Ecto neural progenitor cell (in vitro differentiated cells): ENCODE results near the gene ATP11C.
A peak's percentile ranks its signal among the peaks of the same experiment; 100 is the strongest.
"Not testable (repeated sequence)": the region's sequence is repeated elsewhere in the genome, so short reads cannot be mapped to it uniquely, and the experiment has no call there.

Experiments used
- DNase-seq: peaks from one replicate; pipeline ENCODE4 v3.0.0-alpha.2; 2018; ENCODE audit warnings: low spot score

ATP11C gene

DNA sequence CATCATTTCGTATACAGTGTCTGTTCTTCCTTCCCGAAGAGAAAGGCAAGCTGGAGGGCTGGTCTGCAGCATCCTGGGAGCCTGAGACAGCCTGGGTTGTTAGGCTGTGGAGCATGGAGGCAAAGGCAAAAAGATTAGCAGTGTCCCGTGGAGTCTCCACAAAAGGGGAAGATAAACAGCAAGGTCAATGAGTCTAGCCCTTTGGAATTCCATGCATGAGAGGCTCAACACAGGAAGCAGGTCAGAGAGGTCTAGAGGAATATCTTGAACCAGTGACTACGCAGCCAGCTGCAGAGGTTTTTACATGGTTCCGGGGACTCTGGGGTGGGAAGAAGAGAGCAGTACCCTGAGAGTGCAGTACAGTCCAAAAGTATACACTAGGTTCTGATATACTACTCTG is 212.7 kb downstream of the ATP11C start:
- peak; percentile 50 for DNase-seq

GRCh38 chrX:139708067-139708466 is 224.8 kb downstream of the ATP11C start, which contains the start of gene MCF2:
Gene MCF2 (minus strand): TSS chrX:139708167. CDS start chrX:139651744, 56,423 bp downstream.
- no peak for DNase-seq

GRCh38 chrX:139702658-139703057 is 230.2 kb downstream of the ATP11C start:
- no peak for DNase-seq

GRCh38 chrX:139692908-139693307 is 239.9 kb downstream of the ATP11C start:
- no peak for DNase-seq

GRCh38 chrX:139692506-139692849 is 240.4 kb downstream of the ATP11C start:
- DNase-seq, result no peak

- peak; percentile 54 for DNase-seq
Observed at GRCh38 chrX:139691843-139692505, 240.9 kb downstream of the ATP11C start.

DNA sequence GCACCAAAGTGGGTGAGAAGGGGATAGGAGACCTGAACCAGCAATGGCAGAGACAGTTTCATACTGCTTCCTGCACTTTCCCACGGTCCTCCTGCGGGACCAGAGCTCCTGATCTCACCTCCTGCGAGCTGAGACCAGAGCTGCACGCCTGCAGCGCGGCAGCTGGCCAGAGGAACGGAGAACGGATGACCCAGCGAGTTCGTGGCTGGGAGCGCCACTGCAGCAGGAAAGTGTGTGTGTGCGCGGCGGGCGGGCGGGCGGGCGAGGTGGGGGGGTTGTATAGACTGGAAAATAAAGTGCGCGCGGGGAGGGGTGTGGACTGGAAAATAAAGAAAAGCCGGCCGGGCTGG is 241.4 kb downstream of the ATP11C start:
- no peak for DNase-seq

GRCh38 chrX:139685175-139685574 is 247.7 kb downstream of the ATP11C start:
- not testable (repeated sequence) for DNase-seq

DNA sequence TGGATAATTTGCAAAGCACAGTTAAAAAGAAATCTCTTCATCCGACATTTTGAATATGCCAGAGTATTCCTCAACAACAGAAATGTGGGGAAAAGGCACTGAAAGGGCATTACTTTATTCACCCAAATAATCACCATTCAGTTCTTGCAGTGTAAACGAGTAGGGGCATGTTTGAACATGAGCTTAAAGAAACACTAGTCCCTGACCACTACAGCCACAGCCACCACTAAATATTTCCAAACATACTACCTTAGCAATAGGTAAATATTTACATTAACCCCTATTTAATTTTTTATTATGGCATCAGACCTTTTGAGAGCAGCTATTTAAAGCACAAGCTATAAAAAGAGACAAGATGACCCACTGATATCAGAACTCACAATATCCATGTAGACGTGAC is 252.5 kb downstream of the ATP11C start:
- DNase-seq, result no peak
